Measurements from ENCODE around the gene PDZK1IP1. TPM values are rescaled to one million over a fixed set of nuclear protein-coding genes. Genes with fewer than 3 reads are reported as not detected.
"Not testable (repeated sequence)": the region's sequence is repeated elsewhere in the genome, so short reads cannot be mapped to it uniquely, and the experiment has no call there.

The PDZK1IP1 gene
- total RNA-seq, 1 donor from 2014 or later, result not detected

DNA sequence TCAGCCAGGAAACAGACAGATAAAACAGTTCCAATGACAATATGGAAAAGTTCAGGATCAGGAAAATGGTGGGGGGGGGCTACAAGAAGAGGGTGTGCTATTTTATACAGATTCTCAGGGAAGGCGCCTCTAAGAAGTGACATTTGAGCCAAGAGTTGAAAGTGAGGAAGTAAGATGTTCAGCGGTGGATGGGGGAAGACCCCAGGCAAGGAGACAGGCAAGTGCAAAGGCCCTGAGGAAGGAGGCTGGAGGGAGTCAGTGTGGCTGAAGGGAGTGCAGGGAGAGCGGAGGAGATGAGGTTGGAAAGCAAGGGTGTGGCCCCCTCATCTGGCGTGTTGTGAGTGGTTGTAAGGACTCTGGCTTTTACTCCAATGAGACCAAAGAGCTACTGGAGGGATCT lies 8.4 kb upstream of the PDZK1IP1 start:
- Mint-ChIP-seq H3K27ac (no peak overlapping the region), H3K9me3 (no peaks in the 10 kb centered on the region), H3K4me3 (no peak overlapping the region), H3K4me1 (ENCODE audit: unreplicated experiment) (no peaks in the 10 kb centered on the region), H3K36me3 (no peaks in the 10 kb centered on the region), H3K27me3 (peaks cover 46% of the 10 kb centered on the region)
- TF ChIP-seq, protein P1, sequence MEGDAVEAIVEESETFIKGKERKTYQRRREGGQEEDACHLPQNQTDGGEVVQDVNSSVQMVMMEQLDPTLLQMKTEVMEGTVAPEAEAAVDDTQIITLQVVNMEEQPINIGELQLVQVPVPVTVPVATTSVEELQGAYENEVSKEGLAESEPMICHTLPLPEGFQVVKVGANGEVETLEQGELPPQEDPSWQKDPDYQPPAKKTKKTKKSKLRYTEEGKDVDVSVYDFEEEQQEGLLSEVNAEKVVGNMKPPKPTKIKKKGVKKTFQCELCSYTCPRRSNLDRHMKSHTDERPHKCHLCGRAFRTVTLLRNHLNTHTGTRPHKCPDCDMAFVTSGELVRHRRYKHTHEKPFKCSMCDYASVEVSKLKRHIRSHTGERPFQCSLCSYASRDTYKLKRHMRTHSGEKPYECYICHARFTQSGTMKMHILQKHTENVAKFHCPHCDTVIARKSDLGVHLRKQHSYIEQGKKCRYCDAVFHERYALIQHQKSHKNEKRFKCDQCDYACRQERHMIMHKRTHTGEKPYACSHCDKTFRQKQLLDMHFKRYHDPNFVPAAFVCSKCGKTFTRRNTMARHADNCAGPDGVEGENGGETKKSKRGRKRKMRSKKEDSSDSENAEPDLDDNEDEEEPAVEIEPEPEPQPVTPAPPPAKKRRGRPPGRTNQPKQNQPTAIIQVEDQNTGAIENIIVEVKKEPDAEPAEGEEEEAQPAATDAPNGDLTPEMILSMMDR (conservative IDR thresholded peaks at IDR 0.05), result no peak
- no peak for DNase-seq (ENCODE audit: extremely low spot score, unreplicated experiment)

DNA sequence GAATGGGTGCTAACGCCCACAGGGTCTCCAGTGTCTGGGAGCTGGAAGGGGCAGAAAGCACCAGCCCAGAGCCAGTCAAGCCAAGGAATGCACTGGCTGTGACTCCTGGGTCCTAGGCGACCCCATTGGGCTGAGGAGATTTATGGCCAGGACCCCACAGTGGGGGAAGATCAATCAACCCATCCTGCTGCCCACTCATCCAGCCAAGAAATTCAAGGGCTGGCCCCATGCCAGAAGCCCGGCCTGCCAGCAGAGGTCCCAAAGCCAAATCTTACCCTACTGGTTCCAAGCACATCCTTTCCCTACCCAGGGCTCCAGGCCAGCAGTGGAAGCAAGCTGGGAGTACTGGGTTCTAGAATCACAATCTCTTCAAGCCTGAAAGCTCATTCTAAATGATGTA lies 6.8 kb upstream of the PDZK1IP1 start:
- Mint-ChIP-seq H3K27me3 (peaks cover 48% of the 10 kb centered on the region), H3K27ac (no peak overlapping the region), H3K4me3 (no peak overlapping the region), H3K9me3 (no peaks in the 10 kb centered on the region), H3K4me1 (ENCODE audit: unreplicated experiment) (peaks cover 6% of the 10 kb centered on the region), H3K36me3 (no peaks in the 10 kb centered on the region)
- no peak for DNase-seq (ENCODE audit: extremely low spot score, unreplicated experiment)
- TF ChIP-seq, protein P1 (conservative IDR thresholded peaks at IDR 0.05), result no peak

DNA sequence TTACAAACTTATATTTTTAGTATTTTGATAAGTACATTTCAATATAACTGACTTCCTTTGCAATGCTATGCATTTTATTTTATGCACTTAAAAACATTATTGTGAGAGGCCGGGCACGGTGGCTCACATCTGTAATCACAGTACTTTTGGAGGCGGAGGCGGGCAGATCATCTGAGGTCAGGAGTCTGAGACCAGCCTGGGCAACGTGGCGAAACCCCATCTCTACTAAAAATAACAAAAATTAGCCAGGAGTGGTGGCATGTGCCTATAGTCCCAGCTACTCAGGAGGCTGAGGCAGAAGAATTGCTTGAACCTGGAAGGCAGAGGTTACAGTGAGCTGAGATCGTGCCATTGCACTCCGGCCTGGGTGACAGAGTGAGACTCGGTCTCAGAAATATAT lies 6.1 kb upstream of the PDZK1IP1 start:
- H3K27ac Mint-ChIP-seq; H3K36me3 Mint-ChIP-seq; H3K4me3 Mint-ChIP-seq; DNase-seq (ENCODE audit: extremely low spot score, unreplicated experiment); H3K9me3 Mint-ChIP-seq; H3K4me1 Mint-ChIP-seq (ENCODE audit: unreplicated experiment): not testable (repeated sequence)
- H3K27me3 Mint-ChIP-seq, result peaks cover 41% of the 10 kb centered on the region

DNA sequence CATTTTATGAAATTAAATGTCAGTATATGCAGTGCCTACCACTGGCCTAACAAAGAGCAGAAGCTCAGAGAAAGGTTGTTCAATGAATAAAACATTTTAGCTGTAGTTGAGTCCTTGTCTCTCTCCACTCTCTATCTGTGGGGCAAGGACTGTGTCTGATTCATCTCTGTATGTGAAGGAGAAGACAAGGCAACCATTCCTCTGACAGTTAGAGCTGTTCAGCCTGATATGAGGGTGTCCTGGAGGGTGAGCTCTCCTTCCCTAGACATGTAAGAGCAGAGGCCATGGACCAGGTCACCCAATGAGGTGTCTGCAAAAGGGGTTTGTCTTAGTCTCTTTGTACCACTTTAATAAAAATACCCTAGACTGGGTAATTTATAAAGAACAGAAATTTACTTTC lies 4.5 kb upstream of the PDZK1IP1 start:
- Mint-ChIP-seq H3K4me1 (ENCODE audit: unreplicated experiment) (peaks cover 6% of the 10 kb centered on the region), H3K27ac (no peak overlapping the region), H3K4me3 (no peak overlapping the region), H3K9me3 (no peaks in the 10 kb centered on the region), H3K27me3 (peaks cover 30% of the 10 kb centered on the region), H3K36me3 (no peaks in the 10 kb centered on the region)
- TF ChIP-seq, protein P1 (conservative IDR thresholded peaks at IDR 0.05), result no peak
- DNase-seq (ENCODE audit: extremely low spot score, unreplicated experiment), result no peak

DNA sequence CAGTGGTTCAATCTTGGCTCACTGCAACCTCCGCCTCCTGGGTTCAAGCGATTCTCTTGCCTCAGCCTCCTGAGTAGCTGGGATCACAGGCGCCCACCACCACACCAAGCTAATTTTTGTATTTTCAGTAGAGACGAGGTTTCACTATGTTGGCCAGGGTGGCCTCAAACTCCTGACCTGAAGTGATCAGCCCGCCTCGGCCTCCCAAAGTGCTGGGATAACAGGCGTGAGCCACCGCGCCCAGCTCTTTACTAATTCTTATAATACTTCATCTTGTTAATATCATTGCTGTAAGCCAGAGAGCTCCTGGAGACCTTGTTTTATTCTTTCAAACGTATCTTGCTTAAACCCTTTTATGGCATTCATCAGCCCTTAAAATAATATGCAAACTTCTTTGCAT lies 3.7 kb upstream of the PDZK1IP1 start:
- peaks cover 22% of the 10 kb centered on the region for H3K27me3 Mint-ChIP-seq
- H3K36me3 Mint-ChIP-seq; H3K4me3 Mint-ChIP-seq; H3K27ac Mint-ChIP-seq; DNase-seq (ENCODE audit: extremely low spot score, unreplicated experiment); H3K9me3 Mint-ChIP-seq; H3K4me1 Mint-ChIP-seq (ENCODE audit: unreplicated experiment): not testable (repeated sequence)

DNA sequence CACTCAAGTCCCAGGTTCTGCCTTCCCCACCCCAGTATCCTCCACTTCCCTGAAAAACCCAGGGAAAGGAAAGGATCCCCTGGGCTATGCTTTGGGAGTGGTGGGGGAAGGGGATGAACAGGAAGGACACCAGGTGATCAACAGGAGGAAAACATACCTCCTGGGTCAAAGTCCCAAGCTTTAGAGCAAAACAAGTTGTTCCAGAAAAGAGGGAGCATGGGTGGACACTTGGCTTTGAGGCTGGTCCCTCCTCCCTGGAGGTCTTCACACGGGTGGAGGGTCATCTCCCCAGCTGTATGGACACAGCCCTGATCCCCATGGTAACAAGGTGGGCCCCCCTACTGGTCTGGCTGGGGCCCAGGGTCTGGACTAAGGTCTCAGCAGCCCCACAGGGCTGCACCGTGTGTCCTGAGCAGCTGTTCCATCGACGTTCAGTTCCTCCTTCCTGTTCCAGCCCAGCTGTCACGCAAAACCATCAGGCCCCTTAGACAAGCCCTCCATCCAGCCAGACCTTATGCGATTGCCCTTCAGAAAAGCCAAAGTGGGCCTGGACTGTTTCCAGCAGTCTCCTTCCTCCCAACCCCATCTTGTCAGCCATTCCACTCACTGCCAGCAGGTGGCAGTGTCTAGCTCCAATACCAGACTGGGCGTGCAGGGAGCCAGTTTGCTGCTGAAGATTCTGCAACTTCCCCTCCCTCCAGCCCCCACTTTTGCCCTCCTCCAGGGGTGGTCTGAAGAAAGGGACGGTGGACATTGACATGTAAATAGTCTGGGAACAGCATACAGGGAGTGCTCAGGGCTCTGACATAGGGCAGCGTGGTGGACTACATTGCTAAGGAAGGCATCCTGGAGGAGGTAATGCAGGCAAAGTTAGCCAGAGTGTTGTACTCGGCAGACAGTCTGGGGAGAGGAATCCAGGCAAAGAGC lies 2.9 kb upstream of the PDZK1IP1 start:
- Mint-ChIP-seq H3K27me3 (peaks cover 14% of the 10 kb centered on the region), H3K4me3 (no peak overlapping the region), H3K9me3 (no peaks in the 10 kb centered on the region), H3K27ac (peak overlapping the region; percentile 27), H3K4me1 (ENCODE audit: unreplicated experiment) (peaks cover 6% of the 10 kb centered on the region), H3K36me3 (no peaks in the 10 kb centered on the region)
- DNase-seq (ENCODE audit: extremely low spot score, unreplicated experiment), result peak; percentile 79
- TF ChIP-seq, protein P1 (conservative IDR thresholded peaks at IDR 0.05), result peak; percentile 96
